Measurements from ENCODE around the gene GPANK1.

DNA sequence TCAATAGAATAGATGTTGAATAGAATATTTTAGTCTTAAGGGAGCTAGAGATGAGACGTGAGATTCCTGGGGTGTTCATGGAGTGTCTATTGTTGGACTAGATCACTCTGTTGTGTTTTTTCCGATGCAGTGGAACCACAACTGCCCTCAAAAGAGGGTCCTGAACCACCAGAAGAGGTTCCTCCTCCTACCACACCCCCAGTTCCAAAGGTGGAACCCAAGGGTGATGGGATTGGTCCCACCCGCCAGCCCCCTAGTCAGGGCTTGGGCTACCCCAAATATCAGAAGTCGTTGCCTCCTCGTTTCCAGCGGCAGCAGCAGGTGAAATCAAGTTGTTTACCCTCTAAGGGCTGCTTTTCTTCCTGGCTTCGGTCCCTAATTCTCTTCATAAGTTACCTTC, 35.8 kb downstream of the GPANK1 start:
- TF ChIP-seq SUZ12 (IDR thresholded peaks at IDR 0.05; ENCODE audit: extremely low read depth, insufficient read depth, insufficient read length) (no peak), ZNF274 (IDR thresholded peaks at IDR 0.05; ENCODE audit: low read depth, low read length) (no peak), YY1 (IDR thresholded peaks at IDR 0.05; ENCODE audit: insufficient read depth, insufficient read length) (no peak)
